Right atrium auricular region (tissue), 2 donors: ENCODE results near the gene MAU2. TPM values are rescaled to one million over a fixed set of nuclear protein-coding genes. Genes with fewer than 3 reads are reported as not detected.

Experiments used
- DNase-seq: peaks from one replicate; pipeline ENCODE4 v3.0.0-alpha.2; 2019; ENCODE audit warnings: low spot score
- H3K27ac ChIP-seq, 2 donors: fragments of 200-600 bp; sonication (generic); 1 replicate in 1 of 2; 2 replicates in 1 of 2; pipeline ENCODE4 v1.5.1; 2016 to 2019
- H3K27me3 ChIP-seq, 2 donors: fragments of 200-600 bp; sonication (generic); one replicate each; pipeline versions ENCODE4 v1.5.1 to v1.6.0; 2017 to 2019
- H3K36me3 ChIP-seq: fragments of 200-600 bp; sonication (generic); one replicate; pipeline ENCODE4 v1.5.1; 2016
- H3K4me1 ChIP-seq, 2 donors: fragments of 200-600 bp; sonication (generic); one replicate each; pipeline versions ENCODE4 v1.5.1 to v1.6.0; 2017 to 2019
- H3K4me3 ChIP-seq, 2 donors: fragments of 200-600 bp; sonication (generic); 1 replicate in 1 of 2; 2 replicates in 1 of 2; pipeline ENCODE4 v1.5.1; 2017 to 2019; ENCODE audit warnings: mild to moderate bottlenecking in 1 of 2, moderate library complexity in 1 of 2
- H3K9me3 ChIP-seq, 2 donors: fragments of 200-600 bp; sonication (generic); one replicate each; pipeline ENCODE4 v1.5.1; 2019
- CTCF ChIP-seq, 2 donors: fragments of 200-600 bp; sonication (generic); IDR thresholded peaks; one replicate each; pipeline ENCODE4 v1.5.1; 2019; ENCODE audit warnings: antibody characterized with exemption in 2 of 2
- total RNA-seq, 2 donors: library from RNA; depleted of rRNA; stranded (reverse); fragments of >200 nt; gene quantifications; one replicate each; pipeline ENCODE4 v1.1.0, GENCODE V29; 2016

MAU2 gene
- total RNA-seq, 2 donors from 2014 or later = 22.1 to 31.3 TPM

GRCh38 chr19:19276386-19276785 lies 44.2 kb upstream of the MAU2 start:
- no peak for DNase-seq
- Histone ChIP-seq H3K9me3 (no peaks in the 10 kb centered on the region), H3K27ac (no peak overlapping the region), H3K4me1 (peaks cover 0 to 7% of the 10 kb centered on the region in 2 donors), H3K36me3 (peaks cover 55% of the 10 kb centered on the region), H3K4me3 (no peak overlapping the region), H3K27me3 (no peaks in the 10 kb centered on the region)
- no peak for TF ChIP-seq CTCF (IDR thresholded peaks at IDR 0.05)

GRCh38 chr19:19276851-19277250 lies 43.8 kb upstream of the MAU2 start:
- Histone ChIP-seq H3K27me3 (no peaks in the 10 kb centered on the region), H3K27ac (no peak overlapping the region), H3K4me3 (no peak overlapping the region), H3K36me3 (peaks cover 60% of the 10 kb centered on the region), H3K9me3 (no peaks in the 10 kb centered on the region), H3K4me1 (peaks cover 0 to 7% of the 10 kb centered on the region in 2 donors)
- TF ChIP-seq CTCF (IDR thresholded peaks at IDR 0.05) = no peak
- no peak for DNase-seq

GRCh38 chr19:19278315-19278714 lies 42.3 kb upstream of the MAU2 start:
- Histone ChIP-seq H3K4me1 (peaks cover 0 to 3% of the 10 kb centered on the region in 2 donors), H3K4me3 (no peak overlapping the region), H3K36me3 (peaks cover 60% of the 10 kb centered on the region), H3K9me3 (no peaks in the 10 kb centered on the region), H3K27ac (no peak overlapping the region), H3K27me3 (no peaks in the 10 kb centered on the region)
- no peak for DNase-seq
- no peak for TF ChIP-seq CTCF (IDR thresholded peaks at IDR 0.05)

DNA sequence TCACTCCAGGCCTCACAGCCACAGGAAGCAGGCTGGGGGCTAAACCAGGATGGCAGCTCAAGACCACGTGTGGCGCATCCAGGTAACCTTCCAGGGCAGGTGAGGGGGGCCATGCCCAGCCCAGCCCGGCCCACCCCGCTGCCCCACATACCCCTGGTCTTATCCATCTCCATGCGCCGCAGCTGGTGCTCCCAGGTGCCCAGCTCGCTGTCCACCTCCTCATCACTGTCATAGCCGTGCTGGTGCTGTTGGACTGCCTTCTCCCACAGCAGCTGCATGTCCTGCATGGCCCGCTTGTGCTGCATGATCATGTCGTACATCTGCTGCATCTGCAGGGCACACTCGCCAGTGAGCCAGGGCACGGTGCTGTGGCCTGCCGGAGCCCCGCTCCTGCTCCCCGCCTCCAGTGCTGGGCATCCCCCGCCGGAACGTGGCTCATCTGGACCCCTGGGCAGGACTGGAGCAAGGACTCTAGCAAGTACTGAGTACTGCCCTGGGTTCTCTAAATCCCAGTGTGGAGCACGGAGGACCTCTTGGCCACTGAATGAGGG lies 41.5 kb upstream of the MAU2 start:
- Histone ChIP-seq H3K27ac (no peak overlapping the region), H3K36me3 (peaks cover 64% of the 10 kb centered on the region), H3K27me3 (no peaks in the 10 kb centered on the region), H3K4me3 (no peak overlapping the region), H3K9me3 (no peaks in the 10 kb centered on the region), H3K4me1 (no peaks in the 10 kb centered on the region)
- TF ChIP-seq CTCF (IDR thresholded peaks at IDR 0.05) = no peak
- no peak for DNase-seq

DNA sequence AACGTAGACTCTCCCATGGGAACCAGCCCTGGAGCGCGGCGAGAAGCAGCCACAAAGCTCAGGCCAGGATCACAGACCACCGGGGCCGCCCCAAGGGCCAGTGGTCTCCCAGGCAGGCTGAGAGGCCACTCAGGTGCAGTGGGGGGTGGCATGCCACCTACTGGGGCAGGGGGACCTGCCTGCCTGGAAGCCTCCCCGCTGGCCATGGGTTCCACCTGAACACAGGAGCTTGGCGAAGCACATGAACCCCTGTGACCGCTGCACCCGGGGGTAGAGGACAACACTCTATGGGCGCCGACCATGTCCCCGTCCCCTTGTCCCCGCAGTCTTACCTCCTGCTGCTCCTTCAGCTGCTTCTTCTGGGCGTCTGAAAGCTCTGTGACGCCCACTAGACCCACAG lies 40.8 kb upstream of the MAU2 start:
- Histone ChIP-seq H3K4me1 (no peaks in the 10 kb centered on the region), H3K36me3 (peaks cover 64% of the 10 kb centered on the region), H3K4me3 (no peak overlapping the region), H3K27me3 (no peaks in the 10 kb centered on the region), H3K9me3 (no peaks in the 10 kb centered on the region), H3K27ac (no peak overlapping the region)
- DNase-seq = no peak
- no peak for TF ChIP-seq CTCF (IDR thresholded peaks at IDR 0.05)

DNA sequence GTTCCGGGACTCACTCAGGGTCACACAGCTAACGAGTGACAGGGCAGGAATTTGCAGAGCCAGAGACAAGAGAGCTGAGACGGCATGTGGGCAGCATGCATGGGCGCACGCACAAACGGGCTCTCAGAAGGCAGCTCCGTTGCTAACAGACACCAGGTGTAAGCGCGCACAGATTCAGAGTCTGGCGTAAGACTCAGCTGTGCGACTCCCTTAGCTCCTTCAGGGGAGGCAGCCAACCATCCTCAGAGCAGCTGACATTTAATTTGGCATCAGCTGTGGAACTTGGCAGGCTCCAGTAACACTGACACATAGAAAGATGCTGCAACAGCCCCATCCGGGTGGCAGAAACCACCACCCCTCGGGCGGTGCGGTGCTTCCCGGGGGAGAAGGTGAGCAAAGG lies 40.1 kb upstream of the MAU2 start:
- Histone ChIP-seq H3K4me3 (no peak overlapping the region), H3K27ac (no peak overlapping the region), H3K36me3 (peaks cover 63% of the 10 kb centered on the region), H3K27me3 (no peaks in the 10 kb centered on the region), H3K9me3 (no peaks in the 10 kb centered on the region), H3K4me1 (no peaks in the 10 kb centered on the region)
- TF ChIP-seq CTCF (IDR thresholded peaks at IDR 0.05) = no peak
- no peak for DNase-seq
